Measurements from ENCODE around the gene HSPA9. TPM values are rescaled to one million over a fixed set of nuclear protein-coding genes. Genes with fewer than 3 reads are reported as not detected.
A peak's percentile ranks its signal among the peaks of the same experiment; 100 is the strongest.

The HSPA9 gene
- total RNA-seq, 1 experiment from 2014 or later, result 368 TPM

DNA sequence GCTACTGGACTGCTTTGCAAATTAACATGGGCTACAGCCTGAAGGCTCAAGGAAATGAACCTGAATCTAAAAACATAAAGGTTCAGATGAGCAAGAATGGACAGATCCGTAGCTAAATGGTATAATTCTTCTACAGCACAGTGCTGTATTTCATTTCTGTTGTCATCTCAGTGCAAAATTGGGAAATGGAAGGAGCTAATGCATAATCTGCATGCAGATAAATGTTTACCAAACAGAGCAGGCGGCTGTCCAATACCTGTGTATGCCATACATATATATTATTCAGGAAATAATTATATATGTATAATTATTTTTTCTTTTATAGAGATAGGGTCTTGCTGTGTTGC, 4.3 kb upstream of the HSPA9 start:
- H3K4me1 ChIP-seq, result peaks cover 3% of the 10 kb centered on the region; the same call in 1 of the 2 replicates
- peaks cover 4% of the 10 kb centered on the region; the same call in 1 of the 2 replicates for H3K36me3 ChIP-seq
- DNase-seq, result no peak
- H3K9me3 ChIP-seq (replicated peaks), result no peaks in the 10 kb centered on the region
- H3K27me3 ChIP-seq, result no peaks in the 10 kb centered on the region
- no peak overlapping the region for H3K27ac ChIP-seq
- no peak overlapping the region for H3K4me3 ChIP-seq

DNA sequence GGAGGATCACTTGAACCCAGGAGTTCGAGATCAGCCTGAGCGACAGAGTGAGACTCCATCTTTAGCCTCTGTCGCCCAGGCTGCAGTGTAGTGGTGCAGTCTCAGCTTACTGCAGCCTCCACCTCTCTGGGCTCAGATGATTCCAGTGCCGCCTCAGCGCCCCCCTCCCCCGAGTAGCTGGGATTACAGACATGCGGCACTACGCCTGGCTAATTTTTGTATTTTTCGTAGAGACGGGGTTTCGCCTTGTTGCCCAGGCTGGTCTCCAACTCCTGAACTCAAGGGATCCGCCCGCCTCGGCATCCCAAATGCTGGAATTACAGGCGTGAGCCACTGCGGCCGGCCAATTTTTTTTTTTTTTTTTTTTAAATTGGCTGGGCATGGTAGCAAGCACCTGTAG, 2.3 kb upstream of the HSPA9 start:
- H3K27me3 ChIP-seq, result no peaks in the 10 kb centered on the region

DNA sequence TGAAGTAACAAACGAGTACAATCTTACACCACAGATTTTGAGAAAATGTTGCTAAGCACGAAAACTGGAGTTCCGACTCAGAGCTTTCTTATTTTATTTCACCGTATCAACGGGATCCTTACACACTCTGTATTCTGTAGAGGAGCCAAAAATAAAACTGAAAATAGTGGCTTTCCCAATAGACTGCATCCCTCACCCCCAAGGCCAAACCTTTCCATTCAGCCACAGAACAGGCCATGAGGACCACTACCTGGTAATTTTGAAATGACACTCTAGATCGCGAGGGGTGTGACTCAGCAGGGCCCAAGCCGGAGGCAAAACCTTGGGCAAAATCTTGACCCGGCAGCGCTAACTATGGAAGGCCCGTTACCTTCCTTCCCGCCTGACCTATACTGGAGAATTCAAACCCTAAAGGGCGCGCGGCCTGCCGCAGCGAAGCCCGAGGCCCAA, 432 bp downstream of the HSPA9 start:
- Histone ChIP-seq H3K9me3 (replicated peaks) (no peaks in the 10 kb centered on the region), H3K27me3 (no peaks in the 10 kb centered on the region), H3K4me3 (peak overlapping the region; percentile 96), H3K36me3 (peaks cover 50% of the 10 kb centered on the region), H3K4me1 (peaks cover 3% of the 10 kb centered on the region; the same call in 1 of the 2 replicates), H3K27ac (peak overlapping the region; percentile 100)
- DNase-seq, result no peak

More for the DNA sequence above, 2.3 kb upstream of the HSPA9 start:
- Histone ChIP-seq H3K27ac (no peak overlapping the region), H3K4me1 (peaks cover 3% of the 10 kb centered on the region; the same call in 1 of the 2 replicates), H3K9me3 (replicated peaks) (no peaks in the 10 kb centered on the region), H3K36me3 (peaks cover 23% of the 10 kb centered on the region), H3K4me3 (no peak overlapping the region)
- DNase-seq, result no peak

DNA sequence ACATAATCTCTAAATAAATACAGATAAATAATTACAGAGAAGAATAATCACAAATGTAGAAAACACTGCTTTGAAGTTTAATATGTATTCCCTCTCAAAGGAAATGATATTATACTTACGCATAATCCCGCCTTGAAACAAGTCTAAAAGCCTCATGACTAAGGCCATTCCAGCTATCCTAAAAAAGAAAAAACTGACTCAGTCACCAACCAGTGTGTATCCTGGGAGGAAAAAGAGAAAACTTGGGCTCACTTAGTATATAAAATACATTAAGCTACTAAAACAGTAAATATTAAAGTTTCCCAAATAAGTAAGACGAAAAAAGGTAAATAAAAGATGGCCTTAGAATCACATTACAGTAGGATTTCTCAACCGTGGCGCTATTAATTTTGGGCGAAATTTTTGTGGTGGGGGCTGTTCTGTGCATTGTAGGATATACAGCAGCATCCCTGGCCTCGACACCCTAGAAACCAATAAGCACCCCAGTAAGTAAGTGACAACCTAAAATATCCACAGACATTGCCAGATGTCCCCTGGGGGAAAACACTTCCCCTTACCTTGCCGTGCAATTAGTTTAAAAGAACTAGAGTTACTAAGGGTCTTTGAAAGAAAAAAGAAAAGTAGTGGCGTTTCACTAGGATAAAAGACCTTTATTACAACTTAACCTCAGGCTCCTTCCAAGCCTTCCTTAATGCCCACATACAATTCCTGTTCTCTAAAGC, 1.1 kb downstream of the HSPA9 start:
- peaks cover 57% of the 10 kb centered on the region for H3K36me3 ChIP-seq
- H3K27ac ChIP-seq, result peak overlapping the region; percentile 100
- H3K9me3 ChIP-seq (replicated peaks), result no peaks in the 10 kb centered on the region
- peak overlapping the region; percentile 96 for H3K4me3 ChIP-seq
- peaks cover 3% of the 10 kb centered on the region; the same call in 1 of the 2 replicates for H3K4me1 ChIP-seq
- H3K27me3 ChIP-seq, result no peaks in the 10 kb centered on the region
- no peak for DNase-seq

DNA sequence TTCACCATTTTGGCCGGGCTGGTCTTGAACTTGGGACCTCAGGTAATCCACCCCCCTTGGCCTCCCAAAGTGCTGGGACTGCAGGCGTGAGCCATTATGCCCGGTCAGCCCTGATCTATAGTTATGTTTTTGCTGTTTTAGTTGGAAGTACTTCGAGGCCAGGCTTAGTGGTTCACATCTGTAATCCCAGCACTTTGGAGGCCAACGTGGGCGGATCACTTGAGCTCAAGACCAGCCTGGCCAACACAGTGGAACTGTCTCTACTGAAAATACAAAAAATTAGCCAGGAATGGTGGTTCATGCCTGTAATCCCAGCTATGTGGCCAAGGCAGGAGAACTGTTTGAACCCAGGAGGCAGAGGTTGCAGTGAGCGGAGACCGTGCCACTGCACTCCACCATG, 2.0 kb downstream of the HSPA9 start:
- Histone ChIP-seq H3K27ac (no peak overlapping the region), H3K4me3 (no peak overlapping the region), H3K4me1 (peaks cover 3% of the 10 kb centered on the region; the same call in 1 of the 2 replicates), H3K36me3 (peaks cover 66% of the 10 kb centered on the region), H3K27me3 (no peaks in the 10 kb centered on the region), H3K9me3 (replicated peaks) (no peaks in the 10 kb centered on the region)
- DNase-seq, result no peak

DNA sequence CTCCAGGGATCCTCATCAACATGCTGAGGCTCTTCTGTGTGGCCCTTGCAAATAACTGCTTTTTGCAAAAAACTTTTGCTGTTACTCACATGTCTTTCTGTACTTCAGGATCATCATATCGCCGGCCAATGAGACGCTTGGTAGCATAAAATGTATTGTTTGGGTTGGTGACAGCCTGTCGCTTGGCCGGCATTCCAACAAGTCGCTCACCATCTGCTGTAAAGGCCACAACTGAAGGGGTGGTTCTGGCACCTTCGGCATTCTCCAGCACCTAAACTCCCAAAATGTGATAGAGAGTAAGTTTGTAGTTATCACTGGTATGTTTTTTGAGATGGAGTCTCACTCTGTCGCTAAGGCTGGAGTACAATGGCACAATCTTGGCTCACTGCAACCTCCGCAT, 4.3 kb downstream of the HSPA9 start:
- no peaks in the 10 kb centered on the region for H3K9me3 ChIP-seq (replicated peaks)
- no peak for DNase-seq
- no peaks in the 10 kb centered on the region for H3K27me3 ChIP-seq
- H3K4me1 ChIP-seq, result no peaks in the 10 kb centered on the region
- peaks cover 88% of the 10 kb centered on the region for H3K36me3 ChIP-seq
- H3K27ac ChIP-seq, result no peak overlapping the region
- H3K4me3 ChIP-seq, result no peak overlapping the region

DNA sequence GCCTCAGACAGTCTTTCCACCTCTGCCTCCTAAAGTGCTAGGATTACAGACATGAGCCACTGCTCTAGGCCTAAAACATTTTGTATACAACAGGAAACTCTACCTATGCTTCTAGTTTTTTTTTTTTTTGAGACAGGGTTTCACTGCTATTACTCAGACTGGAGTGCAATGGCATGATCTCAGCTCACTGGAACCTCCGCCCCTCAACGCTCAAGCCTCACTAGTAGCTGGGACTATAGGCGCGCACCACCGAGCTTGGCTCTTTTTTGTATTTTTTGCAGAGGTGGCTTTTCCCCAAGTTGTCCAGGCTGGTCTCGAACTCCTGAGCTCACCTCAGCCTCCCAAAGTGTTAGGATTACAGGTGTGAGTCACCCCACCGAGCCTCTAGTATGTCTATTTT, 5.4 kb downstream of the HSPA9 start:
- Histone ChIP-seq H3K36me3 (peaks cover 95% of the 10 kb centered on the region), H3K27me3 (no peaks in the 10 kb centered on the region)
- no peak for DNase-seq

DNA sequence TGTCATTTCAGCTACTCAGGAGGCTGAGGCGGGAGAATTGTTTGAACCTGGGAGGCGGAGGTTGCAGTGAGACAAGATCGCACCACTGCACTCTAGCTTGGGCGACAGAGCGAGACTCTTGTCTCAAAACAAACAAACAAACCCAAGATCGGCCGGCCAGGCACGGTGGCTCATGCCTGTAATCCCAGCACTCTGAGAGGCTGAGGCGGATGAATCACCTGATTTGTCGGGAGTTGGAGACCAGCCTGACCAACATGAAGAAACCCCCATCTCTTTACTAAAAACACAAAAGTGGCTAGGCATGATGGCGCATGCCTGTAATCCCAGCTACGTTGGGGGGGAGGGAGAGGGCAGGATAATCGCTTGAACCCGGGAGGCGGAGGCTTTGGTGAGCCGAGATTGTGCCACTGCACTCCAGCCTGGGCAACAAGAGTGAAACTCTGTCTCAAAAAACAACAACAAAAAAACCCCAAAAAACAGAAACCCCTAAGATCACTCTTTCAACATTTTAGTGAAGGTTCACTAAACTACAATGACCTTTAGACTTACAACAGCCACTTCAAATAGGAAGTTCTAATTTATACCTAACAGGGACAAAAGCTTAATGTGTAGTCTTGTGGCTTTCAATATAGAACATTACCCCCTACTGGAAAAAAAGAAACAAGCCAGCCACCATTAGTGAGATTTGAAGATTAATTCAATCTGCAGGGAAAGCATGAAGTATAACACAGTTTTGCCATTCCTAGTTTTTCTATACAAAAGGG, 7.0 kb downstream of the HSPA9 start:
- DNase-seq, result no peak
- Histone ChIP-seq H3K36me3 (peaks cover 99% of the 10 kb centered on the region), H3K27ac (no peak overlapping the region), H3K27me3 (no peaks in the 10 kb centered on the region), H3K9me3 (replicated peaks) (no peaks in the 10 kb centered on the region), H3K4me1 (no peaks in the 10 kb centered on the region), H3K4me3 (no peak overlapping the region)

More for the DNA sequence above, 5.4 kb downstream of the HSPA9 start:
- Histone ChIP-seq H3K4me3 (no peak overlapping the region), H3K4me1 (no peaks in the 10 kb centered on the region), H3K9me3 (replicated peaks) (no peaks in the 10 kb centered on the region), H3K27ac (no peak overlapping the region)

DNA sequence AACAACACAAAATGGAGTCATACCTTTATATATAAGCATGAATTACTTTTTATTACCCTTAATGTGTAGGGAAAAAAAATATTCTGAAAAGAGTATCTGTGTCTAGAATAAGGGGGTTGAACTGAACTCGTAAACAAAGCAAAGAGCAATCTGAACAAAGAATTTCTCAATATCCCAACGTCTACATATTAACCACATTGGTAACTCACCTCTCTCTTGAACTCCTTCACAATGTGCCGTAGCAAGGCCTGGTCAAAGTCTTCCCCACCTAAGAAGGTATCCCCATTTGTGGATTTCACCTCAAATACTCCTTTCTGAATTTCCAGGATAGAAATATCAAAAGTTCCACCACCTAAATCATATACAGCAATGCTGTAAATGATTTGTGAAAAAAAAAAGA, 8.4 kb downstream of the HSPA9 start:
- no peaks in the 10 kb centered on the region for H3K4me1 ChIP-seq
- H3K4me3 ChIP-seq, result no peak overlapping the region
- no peak overlapping the region for H3K27ac ChIP-seq
- no peaks in the 10 kb centered on the region for H3K27me3 ChIP-seq
- H3K36me3 ChIP-seq, result peaks cover 99% of the 10 kb centered on the region
- H3K9me3 ChIP-seq (replicated peaks), result no peaks in the 10 kb centered on the region
- no peak for DNase-seq

DNA sequence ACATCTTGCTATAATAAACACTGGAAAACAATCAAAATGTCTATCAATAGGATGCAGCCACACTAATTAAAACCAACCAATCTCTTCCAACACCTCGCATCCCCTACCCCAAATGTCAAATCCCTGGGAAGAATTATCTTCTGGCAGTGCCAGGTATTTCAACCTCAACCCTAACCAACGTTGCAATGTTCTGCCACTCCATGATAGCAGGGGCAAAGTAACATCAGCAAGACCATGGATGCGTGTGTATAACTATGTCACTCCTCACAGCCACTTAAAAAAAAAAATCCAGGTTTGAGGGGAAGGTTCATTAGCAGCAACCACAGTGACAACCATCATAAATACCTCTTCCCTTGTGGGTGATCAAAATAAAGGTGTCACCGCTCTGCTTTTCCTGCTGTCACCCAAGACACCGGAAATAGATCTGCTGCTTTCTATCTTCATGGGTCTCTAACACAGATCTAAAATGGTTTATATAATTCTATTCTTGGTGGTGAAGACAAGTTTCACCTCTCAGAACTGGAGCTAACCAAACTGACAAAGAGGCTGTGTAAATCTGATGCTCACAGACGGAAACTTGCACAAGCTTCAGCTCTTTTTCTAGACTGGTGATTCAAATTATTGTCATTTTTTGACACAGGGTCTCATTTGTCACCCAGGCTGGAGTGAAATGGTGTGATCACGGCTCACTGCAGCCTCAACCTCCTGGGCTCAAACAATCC, 9.9 kb downstream of the HSPA9 start:
- H3K27ac ChIP-seq, result no peak overlapping the region
- H3K4me1 ChIP-seq, result no peaks in the 10 kb centered on the region
- H3K27me3 ChIP-seq, result no peaks in the 10 kb centered on the region
- no peak overlapping the region for H3K4me3 ChIP-seq
- peaks cover 99% of the 10 kb centered on the region for H3K36me3 ChIP-seq
- DNase-seq, result no peak
- H3K9me3 ChIP-seq (replicated peaks), result no peaks in the 10 kb centered on the region

DNA sequence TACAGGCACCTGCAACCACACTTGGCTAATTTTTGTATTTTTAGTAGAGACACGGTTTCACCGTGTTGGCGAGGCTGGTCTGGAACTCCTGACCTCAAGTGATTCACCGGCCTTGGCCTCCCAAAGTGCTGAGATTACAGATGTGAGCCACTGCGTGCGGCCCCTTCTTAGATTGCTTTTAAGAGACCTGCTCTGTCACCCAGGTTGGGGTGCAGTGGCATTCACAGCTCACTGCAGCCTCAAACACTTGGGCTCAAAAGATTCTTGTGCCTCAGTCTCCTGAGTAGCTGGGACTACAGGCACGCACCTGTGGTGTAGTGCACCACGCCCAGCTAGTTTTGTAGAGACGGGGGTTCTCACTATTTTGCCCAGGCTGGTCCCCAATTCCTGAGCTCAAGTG, 11.0 kb downstream of the HSPA9 start:
- no peaks in the 10 kb centered on the region for H3K27me3 ChIP-seq
- no peaks in the 10 kb centered on the region for H3K9me3 ChIP-seq (replicated peaks)
- H3K36me3 ChIP-seq, result peaks cover 99% of the 10 kb centered on the region
- DNase-seq, result no peak
- H3K4me1 ChIP-seq, result no peaks in the 10 kb centered on the region
- no peak overlapping the region for H3K4me3 ChIP-seq
- H3K27ac ChIP-seq, result no peak overlapping the region

DNA sequence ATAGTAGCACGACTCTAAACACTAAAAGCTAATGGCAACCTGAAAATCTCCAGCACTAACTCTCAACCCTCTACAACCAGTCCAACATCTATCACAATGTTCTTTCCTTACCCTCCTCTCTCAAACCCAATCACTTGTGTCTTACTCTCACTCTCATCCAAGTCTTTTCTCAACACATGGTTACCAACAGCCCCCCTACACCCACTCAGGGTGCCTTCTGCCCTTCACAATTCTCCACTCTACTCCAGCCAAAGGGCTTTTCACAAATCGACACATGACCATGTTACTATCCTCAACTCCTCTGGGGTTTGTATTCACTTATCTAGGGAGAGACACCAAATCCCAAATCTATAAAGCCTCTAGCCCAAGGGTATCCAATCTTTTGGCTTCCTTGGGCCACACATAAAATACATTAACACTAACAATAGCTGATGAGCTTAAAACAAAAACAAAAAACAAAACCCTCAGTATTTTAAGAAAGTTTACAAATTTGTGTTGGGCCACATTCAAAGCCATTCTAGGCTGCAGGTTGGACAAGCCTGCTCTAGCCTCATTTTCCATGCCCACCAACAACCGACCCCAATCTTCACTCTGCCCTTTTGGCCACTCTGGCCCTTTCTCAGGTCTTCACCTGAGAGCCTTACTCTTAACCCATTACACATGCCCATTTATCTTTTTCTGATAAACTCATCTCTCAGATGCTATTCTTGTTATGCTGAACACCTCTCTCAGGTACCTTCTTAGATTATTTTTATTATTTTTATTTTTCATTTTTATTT, 11.7 kb downstream of the HSPA9 start:
- Histone ChIP-seq H3K4me1 (no peaks in the 10 kb centered on the region), H3K36me3 (peaks cover 99% of the 10 kb centered on the region), H3K4me3 (no peak overlapping the region), H3K27me3 (no peaks in the 10 kb centered on the region), H3K27ac (no peak overlapping the region), H3K9me3 (replicated peaks) (no peaks in the 10 kb centered on the region)
- DNase-seq, result no peak

DNA sequence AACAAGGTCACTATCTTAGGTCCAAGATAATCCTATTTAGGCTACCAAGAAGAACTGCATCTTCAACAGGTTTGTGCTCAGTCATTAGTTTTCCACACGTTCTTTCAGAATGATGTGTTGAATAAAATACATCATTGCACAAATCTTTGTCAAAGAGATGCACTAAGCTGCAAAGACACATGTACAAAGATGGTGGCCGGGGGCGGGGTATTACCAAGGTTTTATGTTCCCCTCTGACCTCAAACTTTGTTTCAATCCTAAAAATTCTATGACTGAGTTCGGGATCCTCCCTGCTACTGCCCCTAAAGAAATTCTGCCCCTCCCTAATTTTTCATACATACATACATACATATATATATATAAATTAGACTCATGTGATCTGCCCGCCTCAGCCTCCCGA, 14.2 kb downstream of the HSPA9 start:
- H3K27me3 ChIP-seq, result no peaks in the 10 kb centered on the region
- no peak overlapping the region for H3K4me3 ChIP-seq
- DNase-seq, result no peak
- H3K4me1 ChIP-seq, result no peaks in the 10 kb centered on the region
- no peaks in the 10 kb centered on the region for H3K9me3 ChIP-seq (replicated peaks)
- H3K27ac ChIP-seq, result no peak overlapping the region
- H3K36me3 ChIP-seq, result peaks cover 99% of the 10 kb centered on the region

DNA sequence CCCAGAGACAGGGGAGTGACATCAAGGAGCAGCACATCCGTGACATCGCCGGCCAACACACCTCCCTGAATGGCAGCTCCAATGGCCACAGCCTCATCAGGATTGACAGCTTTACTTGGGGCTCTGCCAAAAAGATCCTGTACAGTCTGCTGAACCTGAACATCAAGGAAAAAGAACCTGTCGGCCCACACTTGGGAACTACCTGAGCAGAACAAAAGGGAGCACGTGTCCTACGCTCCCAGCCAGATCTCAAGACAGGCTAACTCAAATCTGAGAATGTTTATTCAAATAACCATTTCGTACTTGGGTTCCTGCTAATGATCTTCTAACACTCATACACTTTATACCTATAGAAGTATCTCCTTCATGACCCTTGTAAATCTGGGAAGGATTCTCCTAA, 15.3 kb downstream of the HSPA9 start:
- Histone ChIP-seq H3K9me3 (replicated peaks) (no peaks in the 10 kb centered on the region), H3K4me1 (no peaks in the 10 kb centered on the region), H3K36me3 (peaks cover 100% of the 10 kb centered on the region), H3K27ac (no peak overlapping the region), H3K4me3 (no peak overlapping the region), H3K27me3 (no peaks in the 10 kb centered on the region)
- no peak for DNase-seq
